ENCODE data around the gene DNM2. TPM values are rescaled to one million over a fixed set of nuclear protein-coding genes. Genes with fewer than 3 reads are reported as not detected.

Gene DNM2
- total and polyA plus RNA-seq, 10 of the 15 experiments (the other 5 are each of a cell fraction or from before 2014, with no cell fraction given): 1.2 to 146 (median 68.9) TPM

- no peak for TF ChIP-seq EGR1 (IDR thresholded peaks at IDR 0.05; ENCODE audit: borderline replicate concordance in 1 of 2, low read depth in 2 of 2, low read length in 2 of 2)
- peak; percentile 38 for TF ChIP-seq HDAC6 (IDR thresholded peaks at IDR 0.05; ENCODE audit: unreplicated experiment)
- no peak for TF ChIP-seq NRF1 (conservative IDR thresholded peaks at IDR 0.05; ENCODE audit: low read depth, low read length)
- no peak for TF ChIP-seq SREBF1 (IDR thresholded peaks at IDR 0.05; ENCODE audit: low read length)
- TF ChIP-seq PAX5 (IDR thresholded peaks at IDR 0.05; ENCODE audit: borderline replicate concordance, low read depth, low read length): no peak
- TF ChIP-seq RAD51 (IDR thresholded peaks at IDR 0.05): peak; percentile 96
- TF ChIP-seq IKZF2 (IDR thresholded peaks at IDR 0.05): peak in 1 of 2 experiments; percentile 35; a peak in 2 of 4 replicates
- no peak for TF ChIP-seq ZNF384 (IDR thresholded peaks at IDR 0.05; ENCODE audit: borderline replicate concordance, low read depth, low read length)
- no peak for TF ChIP-seq NFYA (IDR thresholded peaks at IDR 0.05; ENCODE audit: borderline replicate concordance, low read depth, low read length)
- TF ChIP-seq FOXM1 (IDR thresholded peaks at IDR 0.05; ENCODE audit: low read depth, low read length): no peak
- TF ChIP-seq CHD1 (IDR thresholded peaks at IDR 0.05; ENCODE audit: low read depth, low read length): no peak
- TF ChIP-seq JUND (IDR thresholded peaks at IDR 0.05; ENCODE audit: low read depth, low read length): no peak
- TF ChIP-seq ZBTB4 (CRISPR knock-in tag; IDR thresholded peaks at IDR 0.05): peak; percentile 59; the same call in 1 of the 2 replicates
- no peak for TF ChIP-seq SKIL (IDR thresholded peaks at IDR 0.05; ENCODE audit: low read depth, poor library complexity, severe bottlenecking)
- TF ChIP-seq HSF1 (IDR thresholded peaks at IDR 0.05; ENCODE audit: low read depth, low read length): no peak
- peak; percentile 87; the same call in 1 of the 2 replicates for TF ChIP-seq RB1 (IDR thresholded peaks at IDR 0.05; ENCODE audit: borderline replicate concordance)
- 0 out of 2 replicates have a peak, but pooled peaks have one; percentile 6 for TF ChIP-seq RCOR1 (conservative IDR thresholded peaks at IDR 0.05; ENCODE audit: low read depth, low read length)
- no peak for TF ChIP-seq ZBED1 (IDR thresholded peaks at IDR 0.05; ENCODE audit: borderline replicate concordance)
- no peak for TF ChIP-seq ATF2 (IDR thresholded peaks at IDR 0.05; ENCODE audit: low read length)
Measured at GRCh38 chr19:10836479-10837330, 118.8 kb downstream of the DNM2 start (continued).
